ENCODE results near the gene CBLC. TPM values are rescaled to one million over a fixed set of nuclear protein-coding genes. Genes with fewer than 3 reads are reported as not detected.

CBLC gene
- total and polyA plus RNA-seq, 2 donors from 2014 or later: 8.2 to 11.5 TPM

DNA sequence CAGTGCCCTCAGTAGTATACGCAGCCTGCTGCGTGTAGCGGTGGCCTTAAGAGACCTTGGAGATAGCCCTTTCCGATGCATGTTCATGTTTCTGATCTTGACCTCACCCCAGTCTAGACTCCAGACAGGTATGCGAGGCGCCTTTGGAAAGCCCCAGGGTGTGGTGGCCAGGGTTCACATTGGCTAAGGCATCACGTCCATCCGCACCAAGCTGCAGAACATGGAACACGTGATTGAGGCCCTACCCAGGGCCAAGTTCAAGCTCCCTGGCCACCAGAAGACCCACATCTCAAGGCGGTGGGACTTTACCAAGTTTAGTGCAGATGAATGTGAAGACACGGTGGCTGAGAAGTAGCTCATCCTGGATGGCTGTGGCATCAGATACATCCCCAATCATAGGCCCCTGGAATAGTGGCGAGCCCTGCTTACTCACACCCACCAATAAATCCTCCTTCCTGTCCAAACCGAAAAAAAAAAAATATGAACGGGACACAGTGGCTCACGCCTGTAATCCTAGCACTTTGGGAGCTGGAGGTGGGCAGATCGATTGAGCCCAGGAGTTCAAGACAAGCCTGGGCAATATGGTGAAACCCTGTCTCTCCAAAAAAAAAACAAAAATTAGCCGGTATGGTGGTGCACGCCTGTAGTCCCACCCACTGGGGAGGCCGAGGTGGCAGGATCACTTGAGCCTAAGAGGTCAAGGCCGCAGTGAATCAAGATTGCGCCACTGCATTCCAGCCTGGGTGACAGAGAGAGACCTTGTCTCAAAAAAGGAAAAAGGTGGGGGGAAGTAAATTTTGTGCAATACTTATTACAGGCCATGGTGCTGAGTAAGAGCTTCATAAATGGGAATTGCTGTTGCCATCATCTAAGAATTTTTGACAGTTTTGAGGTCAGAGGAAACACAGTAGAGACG is 12.4 kb upstream of the CBLC start:
- Histone ChIP-seq H3K27me3 (ENCODE audit: control insufficient read depth, insufficient read depth, low read length) (no peaks in the 10 kb centered on the region), H3K4me1 (ENCODE audit: control insufficient read depth in 2 of 3, insufficient read depth in 2 of 3, low read depth in 1 of 3, low read length in 3 of 3) (peaks cover 0 to 2% (median 0%) of the 10 kb centered on the region in 3 donors), H3K9ac (ENCODE audit: low read length in 3 of 3) (no peak overlapping the region), H3K9me3 (ENCODE audit: control insufficient read depth in 2 of 3, insufficient read depth in 1 of 3, low read length in 3 of 3) (peaks cover 0 to 5% (median 0%) of the 10 kb centered on the region in 3 donors), H3K4me3 (ENCODE audit: low read length in 3 of 3) (no peak overlapping the region), H3K27ac (ENCODE audit: low read depth in 2 of 2, low read length in 2 of 2) (no peak overlapping the region), H3K36me3 (ENCODE audit: control insufficient read depth in 2 of 3, insufficient read depth in 3 of 3, low read length in 3 of 3) (no peaks in the 10 kb centered on the region)
- no peak for TF ChIP-seq CTCF (IDR thresholded peaks at IDR 0.05; ENCODE audit: borderline replicate concordance, extremely low read depth, insufficient read depth)
- no peak for DNase-seq
- intact Hi-C loops (cut with DNase I): loop anchor here (5.0 kb wide), 1 partner anchor 38 kb away; no protein-coding TSS in a partner anchor
- FAIRE-seq: no peak

DNA sequence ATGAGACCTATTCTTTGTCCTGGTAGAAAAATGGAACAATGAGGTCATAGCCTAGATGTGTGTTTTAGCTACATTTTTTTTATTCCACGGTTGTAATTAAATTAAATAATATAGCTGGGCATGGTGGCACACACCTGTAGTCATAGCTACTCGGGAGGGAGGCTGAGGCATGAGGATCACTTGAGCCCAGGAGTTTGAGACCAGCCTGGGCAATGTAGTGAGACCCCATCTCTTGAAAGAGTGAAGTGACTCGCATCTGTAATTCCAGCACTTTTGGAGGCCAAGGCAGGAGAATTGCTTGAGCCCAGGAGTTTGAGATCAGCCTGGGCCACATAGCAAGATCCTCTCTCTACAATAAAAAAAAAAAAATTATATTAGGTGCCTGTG is 11.7 kb upstream of the CBLC start:
- Histone ChIP-seq H3K4me3 (ENCODE audit: low read length in 3 of 3) (no peak overlapping the region), H3K36me3 (ENCODE audit: control insufficient read depth in 2 of 3, insufficient read depth in 3 of 3, low read length in 3 of 3) (no peaks in the 10 kb centered on the region), H3K4me1 (ENCODE audit: control insufficient read depth in 2 of 3, insufficient read depth in 2 of 3, low read depth in 1 of 3, low read length in 3 of 3) (peaks cover 0 to 3% (median 2%) of the 10 kb centered on the region in 3 donors), H3K27me3 (ENCODE audit: control insufficient read depth, insufficient read depth, low read length) (no peaks in the 10 kb centered on the region), H3K27ac (ENCODE audit: low read depth in 2 of 2, low read length in 2 of 2) (no peak overlapping the region), H3K9me3 (ENCODE audit: control insufficient read depth in 2 of 3, insufficient read depth in 1 of 3, low read length in 3 of 3) (peaks cover 0 to 5% (median 0%) of the 10 kb centered on the region in 3 donors), H3K9ac (ENCODE audit: low read length in 3 of 3) (no peak overlapping the region)
- DNase-seq (no peak), FAIRE-seq (no peak)
- TF ChIP-seq CTCF (IDR thresholded peaks at IDR 0.05; ENCODE audit: borderline replicate concordance, extremely low read depth, insufficient read depth): no peak
- intact Hi-C loops (cut with DNase I): loop anchor here (5.0 kb wide), 1 partner anchor 39 kb away; no protein-coding TSS in a partner anchor

DNA sequence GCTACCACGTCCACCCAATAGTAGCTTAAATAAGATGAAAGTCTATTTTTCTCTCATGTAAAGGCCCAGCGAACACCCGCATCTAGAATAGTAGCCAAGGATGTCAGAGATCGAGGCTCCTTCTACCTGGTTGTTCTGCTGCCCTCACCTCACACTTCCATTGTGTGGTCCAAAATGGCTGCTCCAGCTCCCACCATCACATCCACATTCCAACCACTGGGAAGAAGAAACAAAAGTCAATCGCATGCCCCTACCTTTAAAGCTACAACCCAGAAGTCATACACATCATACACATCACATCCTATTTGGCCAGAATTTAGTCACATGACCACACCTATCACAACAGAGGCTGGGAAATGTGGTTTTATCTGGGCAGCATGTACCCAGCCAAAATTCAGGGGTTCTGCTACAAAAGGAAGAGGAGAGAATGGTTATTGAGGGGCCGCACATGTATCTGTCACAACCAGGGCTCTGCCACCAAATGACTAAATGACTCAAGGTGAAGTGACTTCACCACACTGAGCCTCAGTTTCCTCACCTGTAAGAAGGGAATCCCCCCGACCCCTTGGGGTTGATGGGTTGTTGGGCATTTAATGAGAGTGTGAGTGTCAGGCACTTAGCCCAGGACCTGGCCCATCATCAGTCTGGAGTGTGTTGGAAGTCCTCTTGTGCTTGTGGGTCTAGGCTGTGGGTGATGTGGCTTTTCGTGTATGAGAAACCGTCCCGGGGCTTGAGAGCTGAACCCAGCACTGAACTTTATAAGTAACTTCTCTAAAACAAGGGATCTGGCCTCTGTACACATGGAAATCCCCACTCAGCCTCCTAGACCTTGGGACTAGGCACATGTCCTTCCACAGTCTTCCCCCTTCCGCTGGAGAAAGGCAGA is 10.2 kb upstream of the CBLC start:
- Histone ChIP-seq H3K9me3 (ENCODE audit: control insufficient read depth in 2 of 3, insufficient read depth in 1 of 3, low read length in 3 of 3) (peaks cover 0 to 5% (median 0%) of the 10 kb centered on the region in 3 donors), H3K4me1 (ENCODE audit: control insufficient read depth in 2 of 3, insufficient read depth in 2 of 3, low read depth in 1 of 3, low read length in 3 of 3) (peaks cover 0 to 4% (median 2%) of the 10 kb centered on the region in 3 donors), H3K9ac (ENCODE audit: low read length in 3 of 3) (no peak overlapping the region), H3K36me3 (ENCODE audit: control insufficient read depth in 2 of 3, insufficient read depth in 3 of 3, low read length in 3 of 3) (no peaks in the 10 kb centered on the region), H3K27me3 (ENCODE audit: control insufficient read depth, insufficient read depth, low read length) (no peaks in the 10 kb centered on the region), H3K27ac (ENCODE audit: low read depth in 2 of 2, low read length in 2 of 2) (no peak overlapping the region), H3K4me3 (ENCODE audit: low read length in 3 of 3) (no peak overlapping the region)
- no peak for DNase-seq
- intact Hi-C loops (cut with DNase I): loop anchor here (5.0 kb wide), 1 partner anchor 40 kb away; no protein-coding TSS in a partner anchor
- no peak for FAIRE-seq
- TF ChIP-seq CTCF (IDR thresholded peaks at IDR 0.05; ENCODE audit: borderline replicate concordance, extremely low read depth, insufficient read depth): no peak
